GM06990 (cell line): Measurements from ENCODE around the gene TMEM150C.

ENCODE experiments used
- DNase-seq: peaks from one replicate; pipeline ENCODE4 v3.0.0-alpha.2; 2011; ENCODE audit not compliant: insufficient read length; ENCODE audit errors: extremely low read depth
- H3K27me3 ChIP-seq: replicated peaks from 2 replicates; pipeline ENCODE4 v1.6.0; 2011; ENCODE audit warnings: low read length; ENCODE audit not compliant: control insufficient read depth, insufficient read depth
- H3K36me3 ChIP-seq: 2 replicates; pipeline ENCODE4 v1.5.1; 2011; ENCODE audit warnings: low read length; ENCODE audit not compliant: control insufficient read depth, insufficient read depth
- H3K4me3 ChIP-seq: replicated peaks from 2 replicates; pipeline ENCODE4 v1.5.1; 2011; ENCODE audit warnings: low read depth, mild to moderate bottlenecking, control low read depth, low read length
- TF ChIP-seq, protein P1 (sequence below): IDR thresholded peaks from 2 replicates; pipeline ENCODE4 v1.5.1; 2011; ENCODE audit warnings: low read length, control low read depth, mild to moderate bottlenecking, inconsistent platforms; ENCODE audit not compliant: insufficient read depth, poor library complexity, severe bottlenecking

The TMEM150C gene

DNA sequence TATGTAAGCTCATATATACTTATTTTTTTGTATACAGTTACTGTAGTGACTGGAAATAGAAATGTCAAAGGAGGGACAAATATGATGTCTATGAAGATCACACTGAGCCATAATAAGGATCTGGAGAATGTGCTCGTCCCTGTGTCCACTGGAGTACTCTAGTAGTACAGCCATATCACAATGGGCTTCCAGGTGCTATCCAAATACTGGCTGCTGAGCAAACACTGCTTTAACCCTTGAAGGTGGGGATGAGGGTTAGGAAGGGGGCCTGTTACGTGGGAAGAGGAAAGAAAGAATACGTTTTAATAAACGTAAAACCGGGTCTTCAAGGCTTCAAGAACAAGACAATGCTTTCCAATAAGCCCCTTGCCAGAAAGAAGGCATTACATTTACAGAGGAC is 29.8 kb upstream of the TMEM150C start:
- Histone ChIP-seq H3K27me3 (no peaks in the 10 kb centered on the region; the same call in 1 of the 2 replicates), H3K4me3 (no peak overlapping the region), H3K36me3 (no peaks in the 10 kb centered on the region)
- TF ChIP-seq, protein P1, sequence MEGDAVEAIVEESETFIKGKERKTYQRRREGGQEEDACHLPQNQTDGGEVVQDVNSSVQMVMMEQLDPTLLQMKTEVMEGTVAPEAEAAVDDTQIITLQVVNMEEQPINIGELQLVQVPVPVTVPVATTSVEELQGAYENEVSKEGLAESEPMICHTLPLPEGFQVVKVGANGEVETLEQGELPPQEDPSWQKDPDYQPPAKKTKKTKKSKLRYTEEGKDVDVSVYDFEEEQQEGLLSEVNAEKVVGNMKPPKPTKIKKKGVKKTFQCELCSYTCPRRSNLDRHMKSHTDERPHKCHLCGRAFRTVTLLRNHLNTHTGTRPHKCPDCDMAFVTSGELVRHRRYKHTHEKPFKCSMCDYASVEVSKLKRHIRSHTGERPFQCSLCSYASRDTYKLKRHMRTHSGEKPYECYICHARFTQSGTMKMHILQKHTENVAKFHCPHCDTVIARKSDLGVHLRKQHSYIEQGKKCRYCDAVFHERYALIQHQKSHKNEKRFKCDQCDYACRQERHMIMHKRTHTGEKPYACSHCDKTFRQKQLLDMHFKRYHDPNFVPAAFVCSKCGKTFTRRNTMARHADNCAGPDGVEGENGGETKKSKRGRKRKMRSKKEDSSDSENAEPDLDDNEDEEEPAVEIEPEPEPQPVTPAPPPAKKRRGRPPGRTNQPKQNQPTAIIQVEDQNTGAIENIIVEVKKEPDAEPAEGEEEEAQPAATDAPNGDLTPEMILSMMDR = no peak
- DNase-seq = no peak

DNA sequence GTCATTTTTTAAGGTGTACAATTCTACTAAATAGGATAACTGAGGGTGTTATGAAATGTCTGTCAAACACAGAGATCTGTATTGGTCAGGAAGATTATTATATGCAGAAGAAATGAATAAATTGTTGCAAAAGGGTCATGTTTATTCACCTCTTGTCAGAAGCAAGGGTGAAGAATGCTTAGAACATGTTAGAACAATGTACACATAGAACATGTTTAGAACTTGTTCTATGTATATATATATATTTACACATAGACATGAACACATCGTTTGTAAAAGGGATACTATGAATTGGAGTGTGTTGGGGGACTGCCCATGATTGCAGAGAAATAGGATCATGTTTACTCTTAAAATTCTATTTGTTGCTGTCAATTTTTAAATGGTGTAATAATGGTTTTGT is 28.0 kb upstream of the TMEM150C start:
- H3K4me3 ChIP-seq = no peak overlapping the region
- H3K36me3 ChIP-seq = no peaks in the 10 kb centered on the region
- DNase-seq = no peak
- no peaks in the 10 kb centered on the region; the same call in 1 of the 2 replicates for H3K27me3 ChIP-seq
- TF ChIP-seq, protein P1 = no peak

GRCh38 chr4:82588771-82589270 is 27.0 kb upstream of the TMEM150C start:
- Histone ChIP-seq H3K4me3 (no peak overlapping the region), H3K27me3 (no peaks in the 10 kb centered on the region; the same call in 1 of the 2 replicates), H3K36me3 (no peaks in the 10 kb centered on the region)
- TF ChIP-seq, protein P1 = no peak
- no peak for DNase-seq

GRCh38 chr4:82587826-82588540 is 26.2 kb upstream of the TMEM150C start:
- Histone ChIP-seq H3K27me3 (no peaks in the 10 kb centered on the region; the same call in 1 of the 2 replicates), H3K36me3 (no peaks in the 10 kb centered on the region), H3K4me3 (no peak overlapping the region)
- DNase-seq = no peak
- TF ChIP-seq, protein P1 = no peak

GRCh38 chr4:82585690-82586435 is 24.1 kb upstream of the TMEM150C start:
- no peaks in the 10 kb centered on the region for H3K36me3 ChIP-seq
- H3K4me3 ChIP-seq = no peak overlapping the region
- no peaks in the 10 kb centered on the region for H3K27me3 ChIP-seq
- TF ChIP-seq, protein P1 = no peak
- no peak for DNase-seq
